GM19043 (cell line): ENCODE results near the gene SSR1.
"Not testable (repeated sequence)": the region's sequence is repeated elsewhere in the genome, so short reads cannot be mapped to it uniquely, and the experiment has no call there.

ENCODE experiments used
- ATAC-seq: cut with Tn5 transposase; IDR thresholded peaks from one replicate; pipeline ENCODE4 v1.9.1; 2021; ENCODE audit warnings: low read depth; ENCODE audit not compliant: unreplicated experiment

Gene SSR1

DNA sequence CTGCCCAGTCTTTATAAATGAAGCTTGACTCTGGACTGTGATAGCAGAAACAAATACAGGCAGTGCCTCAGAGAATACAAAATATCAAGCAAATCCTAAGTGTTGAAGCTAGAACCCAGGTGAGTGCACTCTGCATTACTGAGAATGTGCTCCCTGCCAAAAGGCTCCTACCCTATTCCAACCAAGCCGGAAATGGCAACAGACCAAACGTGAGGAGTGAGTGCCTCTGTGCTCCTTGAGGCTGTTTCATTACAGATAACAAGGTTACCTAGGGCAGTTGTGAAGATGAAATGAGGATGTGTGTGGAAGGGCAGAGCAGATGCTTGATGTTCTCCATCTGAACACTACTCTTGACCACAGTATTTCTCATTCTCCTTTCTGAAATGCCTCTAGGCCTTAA is 29.3 kb downstream of the SSR1 start:
- no peak for ATAC-seq

DNA sequence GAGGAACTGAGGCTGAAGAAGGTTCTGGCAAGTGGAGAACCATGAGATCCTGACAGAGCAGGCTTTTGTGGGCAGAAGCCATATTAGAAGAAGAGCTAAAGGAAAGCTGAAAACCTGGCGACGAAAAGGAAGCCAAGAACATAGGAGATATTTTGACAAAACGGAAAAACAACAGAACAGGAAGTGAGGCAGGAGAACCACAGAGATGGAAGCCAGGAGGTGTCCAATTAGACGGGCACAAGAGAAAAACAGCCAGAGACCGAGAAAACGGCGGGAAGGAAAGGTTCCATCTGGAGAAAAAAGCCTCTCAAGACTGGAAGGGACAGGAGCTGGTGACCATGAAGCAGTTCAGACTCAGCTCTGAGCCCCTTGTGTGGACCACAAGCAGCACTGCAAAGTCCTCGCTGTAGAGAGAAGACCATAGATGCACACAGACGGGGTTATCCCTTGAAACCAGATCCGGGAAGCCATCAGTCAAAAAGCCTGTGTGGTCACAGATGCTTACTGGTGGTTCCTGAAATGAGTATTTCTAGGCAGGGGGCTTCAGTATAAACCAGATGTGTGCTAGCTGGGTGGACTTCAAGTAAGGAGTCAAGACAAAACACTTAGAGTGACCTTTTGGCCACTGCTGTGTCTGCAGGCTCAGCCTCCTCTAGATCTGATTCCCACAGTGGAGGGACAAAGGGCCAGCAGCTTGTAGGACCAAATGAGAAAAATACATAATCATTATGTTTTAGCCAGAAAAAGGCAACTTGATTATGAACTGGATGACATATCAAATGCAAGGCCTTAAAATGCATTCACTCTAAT is 30.7 kb downstream of the SSR1 start:
- no peak for ATAC-seq

DNA sequence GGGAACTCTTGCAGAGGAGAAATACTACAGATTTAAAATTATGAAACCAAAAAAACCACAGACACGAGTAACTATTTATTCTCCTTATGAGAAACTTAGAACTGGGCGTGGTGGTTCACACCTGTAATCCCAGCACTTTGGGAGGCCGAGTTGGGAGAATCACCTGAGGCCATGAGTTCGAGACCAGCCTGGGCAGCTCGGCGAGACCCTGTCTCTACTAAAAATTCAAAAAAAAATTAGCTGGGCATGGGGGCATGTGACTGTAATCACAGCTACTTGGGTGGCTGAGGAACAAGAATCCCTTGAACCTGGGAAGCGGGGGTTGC is 36.8 kb downstream of the SSR1 start:
- ATAC-seq, result no peak

DNA sequence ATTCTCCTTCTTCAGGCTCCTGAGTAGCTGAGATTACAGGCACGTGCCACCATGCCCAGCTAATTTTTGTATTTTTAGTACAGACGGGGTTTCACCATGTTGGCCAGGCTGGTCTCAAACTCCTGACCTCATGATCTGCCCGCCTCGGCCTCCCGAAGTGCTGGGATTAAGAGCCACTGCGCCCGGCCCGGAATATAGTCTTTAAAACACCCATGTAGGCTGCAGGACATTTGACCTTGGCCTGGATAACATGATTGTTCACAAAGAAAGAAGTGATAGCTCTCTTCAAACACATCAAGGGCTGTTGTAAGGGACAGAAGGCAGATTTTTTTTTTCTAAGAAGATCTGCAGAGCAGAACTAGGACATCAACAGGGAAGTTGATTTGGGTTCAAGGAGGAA is 38.5 kb downstream of the SSR1 start:
- ATAC-seq, result not testable (repeated sequence)

DNA sequence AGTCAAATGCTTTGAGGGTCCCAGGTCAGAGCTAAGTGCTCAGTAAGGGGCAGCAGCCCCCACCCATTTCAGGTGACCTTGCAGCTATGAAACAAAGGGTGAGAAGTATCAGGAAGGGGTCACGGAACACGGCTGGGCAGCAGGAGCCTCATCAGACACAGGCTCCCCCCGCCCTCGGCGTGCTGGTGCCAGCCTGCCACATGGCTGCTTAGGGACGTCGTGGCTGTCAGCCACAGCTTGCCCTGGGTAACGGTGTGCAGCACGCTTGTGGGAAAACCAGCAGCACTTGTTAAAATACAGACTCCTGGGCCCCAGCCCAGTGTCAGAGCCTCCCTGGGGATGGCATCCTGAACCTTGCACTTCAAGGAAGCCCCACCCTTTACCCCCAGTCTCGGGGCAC is 39.3 kb downstream of the SSR1 start:
- ATAC-seq, result no peak

DNA sequence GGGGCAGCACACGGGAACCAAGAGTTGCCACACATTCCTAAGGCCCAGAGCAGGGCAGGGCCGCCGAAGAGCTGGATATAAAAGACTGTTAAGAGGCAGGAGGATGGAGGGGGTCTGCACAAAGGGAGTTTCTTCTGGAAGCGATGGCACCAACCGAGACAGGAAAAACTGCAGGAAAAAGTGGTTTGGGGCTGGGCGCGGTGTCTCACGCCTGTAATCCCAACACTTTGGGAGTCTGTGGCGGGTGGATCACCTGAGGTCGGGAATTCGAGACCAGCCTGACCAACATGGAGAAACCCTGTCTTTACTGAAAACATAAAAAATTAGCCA is 41.8 kb downstream of the SSR1 start:
- no peak for ATAC-seq

DNA sequence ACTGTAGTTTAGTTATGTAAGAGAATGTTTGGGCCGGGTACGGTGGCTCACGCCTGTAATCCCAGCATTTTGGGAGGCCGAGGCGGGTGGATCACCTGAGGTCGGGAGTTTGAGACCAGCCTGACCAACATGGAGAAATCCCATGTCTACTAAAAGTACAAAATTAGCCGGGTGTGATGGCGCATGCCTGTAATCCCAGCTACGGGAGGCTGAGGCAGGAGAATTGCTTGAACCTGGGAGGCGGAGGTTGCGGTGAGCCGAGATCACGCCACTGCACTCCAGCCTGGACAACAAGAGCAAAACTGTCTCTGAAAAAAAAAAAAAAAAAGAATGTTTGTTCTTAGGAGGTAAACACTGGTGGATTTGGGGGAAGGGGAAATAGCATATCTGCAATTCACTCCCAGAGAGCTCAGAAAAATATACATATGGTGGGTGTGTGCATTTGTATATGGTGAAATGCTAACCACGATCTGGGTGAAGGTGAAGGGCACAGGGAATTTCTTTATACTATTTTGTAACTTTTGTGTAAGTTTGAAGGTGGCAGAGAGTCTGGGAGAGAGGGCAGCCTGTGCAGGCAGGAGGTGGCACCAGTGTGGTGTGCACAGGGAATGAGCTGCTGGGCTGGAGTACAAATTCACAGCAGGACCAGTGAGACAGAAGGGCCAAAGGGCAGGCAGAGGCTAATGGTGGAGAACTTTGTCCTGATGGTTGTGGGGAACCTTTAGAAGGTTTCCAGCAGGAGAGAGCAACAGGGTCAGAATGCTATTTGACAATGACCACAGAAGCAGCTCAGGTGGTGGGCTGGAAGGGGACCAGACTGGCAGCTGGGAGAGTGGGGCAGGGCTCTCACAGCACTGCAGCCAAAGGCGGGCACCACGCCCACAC is 42.4 kb downstream of the SSR1 start:
- ATAC-seq, result no peak

DNA sequence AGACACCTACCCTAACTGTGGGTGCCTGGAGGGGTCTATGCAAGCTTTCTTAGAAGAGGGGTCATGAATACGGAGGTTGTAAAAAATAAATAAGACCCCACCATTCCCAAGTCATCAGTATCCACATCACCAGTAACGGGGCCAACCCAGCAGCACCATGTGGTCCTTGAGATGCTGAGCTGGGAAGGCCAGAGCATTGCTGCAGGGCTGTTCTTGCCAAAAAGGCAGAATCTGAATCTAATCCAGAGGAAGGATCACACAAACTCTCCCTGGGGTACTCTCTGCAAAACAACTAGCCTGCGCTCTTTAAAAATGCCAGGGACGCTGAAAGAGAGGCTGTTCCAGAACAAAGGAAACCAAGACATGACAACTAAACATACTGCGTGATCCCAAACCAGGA is 43.2 kb downstream of the SSR1 start:
- no peak for ATAC-seq

DNA sequence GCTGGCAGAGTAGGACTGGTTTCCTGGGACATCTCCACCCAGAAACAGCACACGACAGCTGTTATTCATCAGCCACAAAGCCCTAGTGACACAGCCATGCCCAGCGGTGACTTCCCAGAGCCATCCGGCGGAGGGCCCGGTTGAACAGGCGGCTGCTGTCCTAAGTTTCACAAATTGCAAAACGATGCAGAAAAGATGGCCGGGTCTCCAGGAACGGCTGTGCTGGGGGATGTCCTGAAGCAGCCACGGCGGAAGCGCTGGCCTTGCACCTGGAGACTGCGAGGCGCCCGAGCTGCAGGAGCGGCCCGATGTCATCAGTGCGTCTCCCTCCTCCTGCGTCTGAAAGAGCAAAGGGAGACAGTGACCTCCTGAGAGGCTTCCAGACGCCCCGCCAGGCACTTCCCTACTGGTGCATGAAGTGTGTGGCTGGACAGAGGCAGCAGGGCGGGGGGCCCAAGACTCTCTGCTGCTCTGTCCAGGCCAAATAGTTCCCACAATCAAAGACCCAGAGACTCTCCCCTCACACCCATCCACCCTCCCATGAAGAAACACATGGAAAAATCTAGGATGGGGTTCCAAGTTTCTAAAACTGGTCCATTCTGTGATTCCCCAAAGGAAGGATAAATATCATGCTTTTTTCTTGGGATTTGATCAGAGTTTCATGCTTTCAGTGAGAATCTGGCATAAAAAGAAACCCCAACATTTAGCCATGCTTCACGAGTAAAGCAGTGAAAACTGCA is 44.0 kb downstream of the SSR1 start:
- no peak for ATAC-seq

DNA sequence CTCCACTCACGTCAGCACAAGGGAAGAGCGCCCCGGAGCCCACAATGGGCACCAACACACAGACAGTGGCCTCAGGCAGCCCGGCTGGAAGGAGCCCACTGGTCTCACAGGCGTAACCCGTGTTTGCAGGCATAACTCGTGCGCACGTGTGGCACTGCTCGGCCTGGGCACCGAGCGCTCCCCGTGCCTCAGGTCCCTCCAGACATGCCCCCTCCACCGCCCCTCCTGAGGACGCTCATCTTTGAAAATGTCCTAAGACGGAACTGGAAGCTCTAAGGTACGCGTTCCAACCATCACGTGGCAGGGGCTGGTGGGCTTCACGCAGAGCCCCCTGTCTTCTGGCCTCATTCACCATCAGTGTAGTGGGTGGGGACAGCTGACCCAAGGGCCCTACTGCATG is 44.6 kb downstream of the SSR1 start:
- no peak for ATAC-seq

DNA sequence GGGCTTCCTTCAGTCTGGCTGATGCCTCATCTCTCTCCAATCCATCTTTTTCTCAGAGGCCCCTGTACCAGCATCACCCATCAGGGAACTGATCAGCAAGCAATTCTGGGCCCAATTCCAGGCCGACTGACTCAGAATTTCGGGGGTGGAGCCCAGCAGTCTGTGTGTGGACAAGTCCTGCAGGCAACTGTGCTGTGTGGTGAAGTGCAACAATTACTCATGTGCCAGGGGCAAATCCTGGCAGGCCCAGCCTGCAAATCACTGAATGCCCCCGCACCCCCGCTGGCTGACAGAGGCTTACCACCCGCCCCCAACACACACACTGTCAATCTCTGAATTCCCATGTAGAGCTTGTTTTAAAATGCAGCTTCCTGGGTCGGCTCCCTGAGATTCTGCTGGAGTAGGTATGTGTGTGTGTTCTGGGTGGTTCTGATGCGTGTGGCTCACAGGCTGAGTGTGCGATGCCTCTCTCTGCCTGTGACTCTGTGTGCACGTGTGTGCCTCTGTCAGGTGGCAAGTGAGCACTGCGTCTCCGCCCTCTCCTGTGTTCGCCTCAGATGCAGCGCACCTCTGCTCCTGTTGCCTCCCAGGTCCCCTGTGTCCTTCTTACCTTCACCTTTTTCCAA is 45.4 kb downstream of the SSR1 start:
- no peak for ATAC-seq

DNA sequence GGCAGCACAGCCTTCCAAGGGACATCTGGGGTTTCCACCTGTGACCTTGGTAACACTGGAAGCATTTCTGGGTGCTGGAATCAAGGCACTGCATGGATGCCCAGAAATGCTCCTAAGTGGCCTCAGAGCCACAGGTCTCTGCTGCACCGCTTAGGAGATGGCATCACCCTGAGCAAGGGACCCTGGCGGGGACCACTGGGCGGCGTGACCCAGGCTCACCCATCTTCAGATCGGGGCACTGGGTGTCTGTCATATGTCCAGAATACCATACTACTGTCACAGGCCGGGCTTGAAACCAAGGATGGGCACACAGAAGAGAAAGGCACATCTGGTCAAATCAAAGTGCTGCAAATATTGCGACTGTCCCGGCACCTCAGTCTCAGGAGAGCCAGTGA is 45.9 kb downstream of the SSR1 start:
- no peak for ATAC-seq

DNA sequence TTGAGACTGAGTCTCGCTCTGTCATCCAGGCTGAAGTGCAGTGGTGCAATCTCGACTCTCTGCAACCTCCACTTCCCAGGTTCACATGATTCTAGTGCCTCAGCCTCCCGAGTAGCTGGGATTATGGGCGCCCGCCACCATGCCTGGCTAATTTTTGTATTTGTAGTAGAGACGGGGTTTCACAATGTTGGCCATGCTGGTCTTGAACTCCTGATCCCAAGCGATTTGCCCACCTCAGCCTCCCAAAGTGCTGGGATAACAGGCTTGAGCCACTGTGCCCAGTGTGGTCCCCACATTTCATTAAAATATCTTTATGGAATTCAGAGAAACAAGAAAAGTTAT is 47.6 kb downstream of the SSR1 start:
- ATAC-seq, result not testable (repeated sequence)

DNA sequence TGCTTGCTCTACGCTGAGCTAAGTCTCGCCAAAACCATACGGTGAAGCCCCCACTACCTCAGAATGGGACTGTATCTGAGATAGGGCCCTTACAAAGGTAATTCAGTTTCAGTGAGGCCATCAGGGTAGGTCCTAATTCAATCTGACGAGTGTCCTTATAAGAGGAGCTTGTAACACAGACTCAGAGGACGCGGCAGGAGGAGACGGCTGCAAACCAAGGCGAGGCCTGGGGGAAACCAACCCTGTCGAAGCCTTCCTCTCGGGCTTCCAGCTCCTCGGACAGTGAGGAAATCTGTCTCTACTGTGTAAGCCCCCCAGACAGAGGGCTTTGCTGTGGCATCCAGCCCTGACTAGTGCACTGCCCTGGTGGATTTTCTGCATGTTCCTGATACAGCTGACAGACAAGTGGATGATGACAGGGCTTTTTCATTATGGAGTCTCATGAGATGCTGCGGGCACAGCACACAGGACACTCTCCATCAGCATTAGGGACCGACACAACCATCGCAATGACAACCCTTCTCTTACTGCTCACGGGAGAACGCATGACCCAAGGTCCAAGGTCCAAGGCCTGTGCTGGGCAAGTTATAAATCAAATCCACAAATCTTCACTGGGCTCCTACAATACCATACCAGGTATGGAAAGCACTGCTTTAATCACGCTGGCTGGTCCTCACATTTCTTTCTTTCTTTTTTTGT is 48.2 kb downstream of the SSR1 start:
- no peak for ATAC-seq

DNA sequence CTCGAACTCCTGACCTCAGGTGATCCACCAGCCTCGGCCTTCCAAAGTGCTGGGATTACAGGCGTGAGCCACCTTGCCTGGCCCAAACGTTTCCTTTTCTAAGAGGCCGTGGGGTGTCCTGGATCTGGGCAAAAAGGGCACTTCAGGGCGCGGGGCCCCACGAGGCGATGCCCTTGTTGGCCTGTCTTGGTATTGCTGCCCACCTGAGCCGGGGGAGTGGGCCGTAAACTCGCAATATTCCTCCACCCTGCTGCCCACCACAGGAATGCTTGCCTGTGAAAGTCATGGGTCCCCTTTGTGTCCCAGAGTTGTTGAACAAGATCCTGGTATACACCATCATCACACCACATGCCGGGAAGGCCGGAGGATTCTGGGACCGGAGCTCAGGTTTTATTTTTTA is 49.0 kb downstream of the SSR1 start:
- ATAC-seq, result no peak

DNA sequence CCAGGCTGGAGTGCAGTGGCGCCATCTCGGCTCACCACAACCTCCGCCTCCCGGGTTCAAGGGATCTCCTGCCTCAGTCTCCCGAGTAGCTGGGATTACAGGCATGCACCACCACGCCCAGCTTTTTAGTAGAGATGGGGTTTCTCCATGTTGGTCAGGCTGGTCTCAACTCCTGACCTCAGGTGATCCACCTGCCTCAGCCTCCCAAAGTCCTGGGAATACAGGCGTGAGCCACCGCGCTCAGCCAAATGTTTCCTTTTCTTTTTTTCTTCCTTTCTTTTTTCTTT is 49.5 kb downstream of the SSR1 start:
- not testable (repeated sequence) for ATAC-seq

DNA sequence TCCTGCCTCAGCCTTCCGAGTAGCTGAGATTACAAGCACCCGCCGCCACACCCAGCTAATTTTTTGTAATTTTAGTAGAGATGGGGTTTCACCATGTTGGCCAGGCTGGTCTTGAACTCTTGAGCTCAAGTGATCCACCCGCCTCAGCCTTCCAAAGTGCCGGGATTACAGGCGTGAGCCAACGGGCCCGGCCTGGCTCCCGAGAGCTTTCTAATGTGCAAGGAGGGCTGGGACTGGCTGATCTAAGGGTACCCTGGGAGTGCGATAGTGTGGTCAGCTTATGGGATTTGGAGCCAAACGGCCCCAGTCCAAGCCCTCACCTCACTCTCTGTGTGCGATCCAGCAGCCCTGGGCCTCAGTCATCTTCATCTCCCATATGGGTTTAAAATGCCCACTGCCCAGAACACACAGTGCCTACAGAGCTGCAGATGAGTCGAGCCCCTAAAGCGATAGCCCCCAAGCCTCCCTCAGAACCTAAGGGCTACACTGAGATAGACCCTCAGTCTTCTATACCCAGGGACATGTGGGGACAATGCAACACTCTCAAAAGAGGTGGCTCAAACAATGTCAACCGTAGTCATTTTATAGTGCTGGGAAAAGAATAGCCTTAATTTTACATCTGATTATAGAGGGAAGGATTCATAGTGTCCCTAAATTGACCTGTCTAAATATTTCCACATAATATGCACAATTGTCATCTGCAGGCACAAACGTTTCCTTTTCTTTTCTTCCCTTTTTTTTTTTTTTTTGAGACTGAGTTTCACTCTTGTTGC is 50.1 kb downstream of the SSR1 start:
- ATAC-seq, result no peak

DNA sequence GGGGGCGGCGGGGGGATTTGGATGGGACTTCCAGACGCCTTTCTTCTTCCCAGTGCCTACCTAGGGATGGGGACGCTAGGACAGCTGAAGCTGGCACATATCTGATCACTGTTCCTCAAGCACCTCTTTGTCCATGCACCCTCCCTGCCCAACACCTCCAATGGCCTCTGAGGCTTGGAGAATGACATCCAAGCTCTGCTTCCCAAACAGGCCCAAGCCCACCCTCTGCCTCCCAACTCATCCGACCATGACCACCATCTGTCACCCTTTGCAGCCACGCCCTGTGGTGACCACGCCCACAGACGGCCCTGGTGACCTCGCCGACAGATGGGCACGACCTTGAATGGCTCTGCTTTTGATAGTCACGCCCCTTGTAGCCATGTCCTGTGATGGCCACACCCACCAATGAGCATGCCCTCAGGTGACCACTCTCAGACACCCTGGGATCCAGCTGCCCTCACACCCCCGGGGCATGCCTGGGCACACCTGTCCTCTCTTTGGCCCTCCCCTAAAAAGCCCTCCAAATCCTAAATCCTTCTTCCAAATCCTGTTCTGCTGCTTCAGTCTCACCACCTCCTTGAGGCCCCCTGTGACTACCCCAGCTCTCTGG is 51.0 kb downstream of the SSR1 start:
- no peak for ATAC-seq

DNA sequence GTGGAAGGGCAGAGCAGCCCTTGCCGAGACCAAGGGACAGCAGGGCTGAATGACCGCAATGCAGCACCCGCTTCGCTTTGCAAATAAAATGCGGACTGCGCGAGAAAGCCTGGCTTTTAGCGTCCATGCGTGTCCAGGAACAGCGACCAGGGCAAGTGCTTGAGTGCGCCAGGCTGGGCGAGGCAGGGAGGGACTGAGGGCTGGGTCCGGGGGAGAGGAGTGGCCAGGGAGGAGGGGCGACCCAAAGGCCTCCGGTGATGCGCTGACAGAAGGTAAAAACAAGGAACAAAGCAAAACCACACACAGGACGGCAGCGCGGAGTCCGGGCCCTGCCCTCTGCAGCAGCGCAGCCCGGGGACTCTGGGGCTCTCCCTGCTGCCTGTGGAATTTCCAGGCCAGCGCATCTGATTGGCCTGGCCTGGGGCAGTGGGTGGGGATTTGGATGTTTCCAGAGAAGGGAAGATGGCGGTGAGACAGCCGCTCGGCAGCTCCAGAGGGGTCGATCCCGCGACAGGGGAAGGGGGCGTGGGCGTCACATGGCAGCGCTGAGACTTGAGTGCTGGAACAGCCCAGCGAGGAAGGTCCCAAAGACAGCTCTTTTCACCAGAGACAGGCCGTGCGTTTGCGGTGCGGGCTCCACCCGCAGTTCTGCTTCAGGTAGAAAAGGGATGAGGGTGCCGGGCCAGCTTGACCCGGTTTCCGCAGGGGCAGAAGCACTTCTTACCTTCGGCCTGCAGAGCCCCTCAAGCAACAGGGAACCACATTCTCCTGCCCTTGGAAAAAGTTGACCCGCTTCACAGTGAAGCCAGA is 51.8 kb downstream of the SSR1 start:
- ATAC-seq, result peak; percentile 71
